Smooth muscle cell (in vitro differentiated cells): ENCODE data around the gene RFX2. TPM values are rescaled to one million over a fixed set of nuclear protein-coding genes. Genes with fewer than 3 reads are reported as not detected.

Experiments used
- DNase-seq: peaks from one replicate; lab custom pipeline; 2025; ENCODE audit not compliant: unreplicated experiment; lab: John Stamatoyannopoulos, UW
- H2AFZ ChIP-seq: fragments of 200-600 bp; sonication (generic); 2 replicates; pipeline ENCODE4 v1.6.0; 2016; ENCODE audit warnings: antibody characterized with exemption, low read depth, mild to moderate bottlenecking
- H3F3A ChIP-seq: fragments of 200-600 bp; sonication (generic); 2 replicates; pipeline ENCODE4 v1.6.0; 2017; ENCODE audit warnings: antibody characterized with exemption, low read depth
- H3K27ac ChIP-seq: fragments of 200-600 bp; sonication (generic); 2 replicates; pipeline ENCODE4 v1.5.1; 2016; ENCODE audit warnings: low read depth, mild to moderate bottlenecking
- H3K27me3 ChIP-seq: fragments of 200-600 bp; sonication (generic); 2 replicates; pipeline ENCODE4 v1.6.1; 2016; ENCODE audit warnings: low read depth, mild to moderate bottlenecking
- H3K36me3 ChIP-seq: fragments of 200-600 bp; sonication (generic); 2 replicates; pipeline ENCODE4 v1.5.1; 2016; ENCODE audit warnings: low read depth
- H3K4me1 ChIP-seq: fragments of 200-600 bp; sonication (generic); 2 replicates; pipeline ENCODE4 v1.5.1; 2016; ENCODE audit warnings: low read depth
- H3K4me2 ChIP-seq: fragments of 200-600 bp; sonication (generic); 2 replicates; pipeline ENCODE4 v1.6.0; 2016; ENCODE audit warnings: mild to moderate bottlenecking
- H3K4me3 ChIP-seq: fragments of 200-600 bp; sonication (generic); 2 replicates; pipeline ENCODE4 v1.5.1; 2016; ENCODE audit warnings: mild to moderate bottlenecking
- H3K79me2 ChIP-seq: fragments of 200-600 bp; sonication (generic); 2 replicates; pipeline ENCODE4 v1.6.0; 2016; ENCODE audit warnings: low read depth, mild to moderate bottlenecking
- H3K9ac ChIP-seq: fragments of 200-600 bp; sonication (generic); 2 replicates; pipeline ENCODE4 v1.6.0; 2016; ENCODE audit warnings: low read depth
- H3K9me3 ChIP-seq: fragments of 200-600 bp; sonication (generic); replicated peaks from 2 replicates; pipeline ENCODE4 v1.5.1; 2016; ENCODE audit warnings: low read depth
- H4K20me1 ChIP-seq: fragments of 200-600 bp; sonication (generic); 2 replicates; pipeline ENCODE4 v1.6.0; 2016; ENCODE audit warnings: low read depth
- CTCF ChIP-seq: fragments of 200-600 bp; sonication (generic); IDR thresholded peaks from 2 replicates; pipeline ENCODE4 v1.5.1; 2017; ENCODE audit warnings: borderline replicate concordance, mild to moderate bottlenecking, antibody characterized with exemption; ENCODE audit not compliant: insufficient read depth, poor library complexity, severe bottlenecking
- WGBS: methylation state at CpG from one replicate; pipeline ENCODE4 v1.1.7; 2016; ENCODE audit warnings: low lambda C conversion rate; 5-methylcytosine and 5-hydroxymethylcytosine counted together
- polyA plus RNA-seq: library from polyadenylated mRNA; unstranded; fragments of >200 nt; fragmentation: Nextera tagmentation; extraction: Ambion mirVana; gene quantifications from 2 replicates; pipeline ENCODE4 v1.2.1, GENCODE V29; 2016
- total RNA-seq: library from RNA; depleted of rRNA; stranded (reverse); fragments of >200 nt; gene quantifications from 2 replicates; pipeline ENCODE4 v1.2.3, GENCODE V29; 2014

RFX2 gene
- total and polyA plus RNA-seq, 2 experiments from 2014 or later, result 4.7 to 7.5 TPM

DNA sequence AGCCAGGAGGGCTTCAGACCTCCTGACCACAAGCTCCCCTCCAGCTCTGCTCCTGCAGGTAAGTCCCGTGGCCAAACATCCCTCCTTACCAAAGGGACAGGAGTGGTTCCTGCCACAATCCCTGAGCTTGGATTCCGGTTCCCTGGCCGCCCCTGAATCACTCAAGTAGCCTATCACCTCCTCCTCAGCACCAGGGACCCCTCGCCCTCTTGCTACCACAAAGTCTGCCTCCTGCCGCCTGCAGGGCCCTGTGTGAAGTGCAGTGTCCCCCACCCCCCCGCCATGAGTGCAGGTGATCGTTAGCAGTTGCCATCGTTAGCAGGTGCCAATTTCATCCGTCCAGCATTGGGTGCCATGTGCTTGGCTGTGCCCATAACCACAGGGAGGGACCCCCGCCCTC, 91.5 kb downstream of the RFX2 start:
- H2AFZ ChIP-seq, result no peak overlapping the region

GRCh38 chr19:6017576-6017975, 92.7 kb downstream of the RFX2 start:
- no peak overlapping the region for H3K9ac ChIP-seq
- no peaks in the 10 kb centered on the region for H3K36me3 ChIP-seq
- H2AFZ ChIP-seq, result no peak overlapping the region
- DNase-seq, result no peak
- H3K4me1 ChIP-seq, result peaks cover 6% of the 10 kb centered on the region
- no peaks in the 10 kb centered on the region for H3K79me2 ChIP-seq
- no peak overlapping the region for H3K27ac ChIP-seq
- WGBS, result 97% methylated on average over 7 of the region's 11 CpGs
- no peak for TF ChIP-seq CTCF
- H3K9me3 ChIP-seq, result no peaks in the 10 kb centered on the region
- no peak overlapping the region for H3K4me3 ChIP-seq
- peaks cover 7% of the 10 kb centered on the region for H3K27me3 ChIP-seq
- no peaks in the 10 kb centered on the region for H4K20me1 ChIP-seq
- no peaks in the 10 kb centered on the region for H3F3A ChIP-seq
- H3K4me2 ChIP-seq, result no peak overlapping the region

More for the DNA sequence above, 91.5 kb downstream of the RFX2 start:
- Histone ChIP-seq H3K4me3 (no peak overlapping the region), H3K79me2 (no peaks in the 10 kb centered on the region), H3F3A (no peaks in the 10 kb centered on the region), H3K36me3 (no peaks in the 10 kb centered on the region), H3K4me1 (peaks cover 6% of the 10 kb centered on the region), H3K4me2 (no peak overlapping the region), H3K27me3 (peaks cover 7% of the 10 kb centered on the region), H4K20me1 (no peaks in the 10 kb centered on the region), H3K27ac (no peak overlapping the region), H3K9me3 (no peaks in the 10 kb centered on the region), H3K9ac (no peak overlapping the region)
- peak; percentile 13 for TF ChIP-seq CTCF
- 53% methylated on average over 10 of the region's 10 CpGs for WGBS
- no peak for DNase-seq

DNA sequence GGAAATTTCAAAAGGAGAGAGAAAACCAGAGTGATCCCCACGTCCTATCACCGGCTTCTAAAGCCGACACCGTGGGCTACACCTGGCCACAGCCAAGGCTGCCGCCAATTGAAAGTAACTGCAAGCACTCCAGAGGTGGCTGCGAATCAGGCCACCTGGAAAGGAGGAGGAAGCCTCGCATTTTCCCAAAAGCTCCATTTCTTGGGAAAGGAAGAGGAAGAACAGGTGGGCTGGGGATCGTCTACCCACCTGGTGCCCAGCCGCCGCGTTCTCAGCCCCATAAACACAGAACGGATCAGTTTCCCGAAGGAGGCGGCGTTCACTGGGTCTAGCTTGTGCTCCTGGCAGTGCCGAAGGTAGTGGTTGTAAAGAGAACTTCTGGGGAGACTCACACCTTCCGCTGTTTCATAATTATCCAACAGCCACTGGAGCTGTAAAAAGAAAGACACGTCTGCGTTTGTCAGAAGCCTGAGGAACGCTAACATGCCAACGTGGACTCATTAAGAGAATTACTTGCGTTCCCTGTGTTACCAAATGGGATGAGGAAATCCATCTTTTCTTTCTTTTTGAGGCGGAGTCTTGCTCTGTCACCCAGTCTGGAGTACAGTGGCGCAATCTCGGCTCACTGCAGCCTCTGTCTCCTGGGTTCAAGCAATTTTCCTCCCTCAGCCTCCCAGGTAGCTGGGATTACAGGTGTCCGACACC, 94.3 kb downstream of the RFX2 start:
- Histone ChIP-seq H3K36me3 (no peaks in the 10 kb centered on the region), H3K9me3 (no peaks in the 10 kb centered on the region), H3F3A (no peaks in the 10 kb centered on the region), H2AFZ (no peak overlapping the region), H3K9ac (no peak overlapping the region), H4K20me1 (no peaks in the 10 kb centered on the region), H3K4me2 (no peak overlapping the region), H3K4me3 (no peak overlapping the region), H3K27me3 (peaks cover 7% of the 10 kb centered on the region), H3K79me2 (no peaks in the 10 kb centered on the region), H3K27ac (no peak overlapping the region), H3K4me1 (no peaks in the 10 kb centered on the region)
- no peak for DNase-seq
- no peak for TF ChIP-seq CTCF
- whole genome bisulfite sequencing, result 95% methylated on average over 26 of the region's 26 CpGs
